C4-2B (cell line): ENCODE data around the gene BCL11B.

Experiments used
- H3K27ac ChIP-seq: fragments of 450-650 bp; 2 replicates; pipeline ENCODE4 v1.5.1; 2017
- CTCF ChIP-seq: fragments of 450-650 bp; conservative IDR thresholded peaks from 2 replicates; pipeline ENCODE4 v1.5.1; 2017; ENCODE audit warnings: mild to moderate bottlenecking
- ZFX ChIP-seq: fragments of 450-650 bp; IDR thresholded peaks from 2 replicates; pipeline ENCODE4 v1.6.1; 2017

Gene BCL11B

DNA sequence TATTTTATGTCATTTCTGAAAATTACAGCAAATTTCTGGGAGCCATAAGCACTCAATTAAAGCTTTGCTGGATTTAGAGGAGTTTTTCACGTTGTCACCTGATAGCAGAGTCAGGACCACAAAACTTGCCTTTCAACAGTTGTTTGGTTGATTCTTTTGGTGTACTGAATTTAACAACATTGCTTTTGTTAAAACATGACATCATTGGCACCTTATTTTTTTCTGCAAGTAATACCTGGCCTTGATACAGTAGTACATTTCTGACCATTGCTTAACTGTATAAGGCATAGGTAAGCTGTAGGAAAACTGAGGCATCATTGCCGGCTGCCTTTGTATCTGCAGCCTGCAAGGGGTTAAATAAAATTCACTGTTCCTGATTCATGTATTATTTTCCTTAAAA is 4.5 kb upstream of the BCL11B start:
- TF ChIP-seq ZFX (no peak), CTCF (no peak)
- H3K27ac ChIP-seq, result no peak overlapping the region

GRCh38 chr14:99275222-99275584 is 3.2 kb upstream of the BCL11B start:
- TF ChIP-seq ZFX (no peak), CTCF (no peak)
- no peak overlapping the region for H3K27ac ChIP-seq

DNA sequence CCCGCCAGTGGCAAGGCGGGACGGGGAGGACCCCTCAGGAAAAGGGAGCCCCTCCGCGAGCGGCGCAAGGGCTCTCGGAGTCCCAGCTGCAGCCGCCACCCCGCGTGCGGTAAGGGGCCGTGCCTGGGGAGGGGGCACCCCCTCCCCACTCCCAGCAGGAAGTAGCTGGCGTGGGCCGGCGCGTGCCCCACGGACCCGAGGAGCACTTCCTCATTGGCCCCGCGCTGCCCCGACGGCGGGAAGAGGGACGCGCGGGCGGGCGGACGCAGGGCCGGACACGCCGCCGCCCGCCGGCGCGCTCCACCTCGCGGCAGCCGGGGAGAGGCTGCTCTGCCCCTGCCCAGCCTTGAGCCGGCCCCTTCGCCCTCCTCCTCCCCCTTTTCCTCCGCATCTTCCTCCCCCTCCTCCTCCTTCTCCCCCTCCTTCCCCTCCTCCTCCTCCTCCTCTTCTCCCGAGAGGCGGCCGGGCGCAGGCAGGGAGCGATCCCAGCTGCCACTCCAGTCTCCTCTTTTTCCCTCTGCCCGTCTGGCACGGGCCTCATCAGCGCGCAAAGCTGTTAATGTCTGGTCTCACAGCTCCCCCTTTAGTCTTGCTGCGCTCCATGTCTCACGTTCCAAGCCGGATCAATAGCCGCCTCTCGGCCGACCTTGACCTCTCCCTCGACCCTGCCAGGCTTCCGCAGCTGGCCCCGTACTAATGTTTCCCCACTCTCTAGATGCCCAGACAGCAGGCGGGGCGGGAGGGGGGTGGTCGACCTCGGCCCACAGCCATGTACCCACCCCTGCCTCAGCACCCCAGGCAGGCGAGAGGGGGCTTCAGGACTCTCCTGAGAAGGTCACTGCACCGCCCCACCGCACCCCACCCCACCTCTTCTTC is 2.6 kb upstream of the BCL11B start:
- TF ChIP-seq ZFX (no peak), CTCF (peak; percentile 79)
- no peak overlapping the region for H3K27ac ChIP-seq

GRCh38 chr14:99273766-99274345 is 1.9 kb upstream of the BCL11B start:
- TF ChIP-seq ZFX (no peak), CTCF (no peak)
- no peak overlapping the region for H3K27ac ChIP-seq

DNA sequence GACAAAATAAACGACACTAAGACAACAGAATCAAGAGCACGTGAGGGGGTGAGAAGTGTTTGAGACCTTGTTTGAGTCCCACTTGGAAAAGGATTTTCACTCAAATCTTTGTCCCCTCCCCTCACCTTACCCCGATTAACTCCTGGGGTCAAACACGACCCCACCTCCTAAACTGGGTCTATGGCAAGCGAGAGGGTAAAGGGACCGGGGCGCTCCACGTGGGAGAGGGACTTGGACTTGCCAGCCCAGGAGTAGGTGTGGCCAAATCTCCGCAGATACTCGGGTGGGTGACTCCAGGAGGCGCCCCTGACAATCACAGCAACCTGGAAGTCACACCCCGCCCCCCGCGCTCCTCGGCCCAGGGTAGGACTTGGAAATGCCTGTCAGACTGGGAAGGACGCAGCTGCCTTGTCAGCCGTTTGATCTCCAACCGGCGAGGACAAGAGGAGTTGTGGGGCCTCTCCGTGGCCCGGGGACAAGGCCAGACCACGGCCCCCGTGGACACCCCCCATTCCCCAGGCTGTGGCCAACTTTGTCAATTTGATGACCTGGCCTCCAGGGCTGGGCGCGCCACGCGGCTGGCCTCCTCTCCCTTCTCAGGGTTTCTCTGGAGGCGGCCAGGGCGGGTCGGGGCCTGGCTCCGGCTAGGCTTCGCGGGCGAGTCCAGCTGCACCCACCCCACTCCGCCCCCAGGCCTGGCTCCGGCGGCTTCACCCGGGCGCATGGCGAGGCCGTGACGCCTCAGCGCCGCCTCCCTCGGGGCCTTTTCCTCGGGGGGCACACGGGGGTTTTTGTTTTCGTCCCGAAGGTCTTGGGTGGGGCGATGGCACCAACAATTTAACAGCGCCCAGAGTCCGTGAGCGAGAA is 1.1 kb upstream of the BCL11B start:
- no peak for TF ChIP-seq CTCF
- no peak for TF ChIP-seq ZFX
- no peak overlapping the region for H3K27ac ChIP-seq

GRCh38 chr14:99272632-99272898 is 568 bp upstream of the BCL11B start:
- peak overlapping the region; percentile 62; the same call in 1 of the 2 replicates for H3K27ac ChIP-seq
- no peak for TF ChIP-seq ZFX
- TF ChIP-seq CTCF, result no peak
